HFF-Myc (cell line): ENCODE results near the gene SAMD1.
A peak's percentile ranks its signal among the peaks of the same experiment; 100 is the strongest.

Source experiments
- DNase-seq: peaks from one replicate; pipeline ENCODE4 v3.0.0-alpha.2; 2011; ENCODE audit warnings: low read depth; ENCODE audit errors: extremely low read depth
- H3K4me3 ChIP-seq: replicated peaks from 2 replicates; pipeline ENCODE4 v1.5.1; 2011; ENCODE audit warnings: low read depth, mild to moderate bottlenecking, control low read depth, low read length
- TF ChIP-seq, protein P1 (sequence below): IDR thresholded peaks from 2 replicates; pipeline ENCODE4 v1.5.1; 2012; ENCODE audit warnings: mild to moderate bottlenecking, low read depth, low read length, control low read depth; ENCODE audit errors: missing control alignments

Gene SAMD1

DNA sequence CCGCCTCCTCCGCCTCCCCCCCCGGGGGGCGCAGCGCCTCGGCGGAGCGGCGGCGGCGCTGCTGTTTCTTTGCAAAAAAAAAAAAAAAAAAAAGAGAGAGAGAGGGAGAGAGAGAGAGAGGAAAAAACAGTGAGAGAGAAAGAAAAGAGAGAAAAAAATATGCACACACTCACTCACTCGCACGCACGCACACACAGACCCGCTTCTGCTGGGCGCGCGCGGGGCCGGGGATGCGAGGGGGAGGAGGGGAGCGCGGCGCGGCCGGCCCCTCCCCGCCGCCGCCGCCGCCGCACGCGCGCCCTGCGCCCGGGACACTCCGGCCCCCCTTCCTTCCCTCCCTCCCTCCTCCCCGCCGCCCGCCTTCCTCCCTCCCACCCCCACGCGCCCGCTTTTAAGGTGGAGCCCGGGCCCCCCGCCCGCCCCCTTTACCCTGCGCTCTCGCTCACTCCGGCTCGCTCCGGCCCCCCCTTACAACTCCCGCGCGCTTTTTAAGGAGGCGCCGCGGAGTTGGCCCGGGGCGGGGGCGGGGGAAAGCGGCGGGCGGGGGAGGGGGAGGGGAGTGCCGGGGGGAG is at the start of gene SAMD1:
Gene SAMD1 (minus strand): TSS at position 243 of the 572 bp plus-strand sequence.
- TF ChIP-seq, protein P1, sequence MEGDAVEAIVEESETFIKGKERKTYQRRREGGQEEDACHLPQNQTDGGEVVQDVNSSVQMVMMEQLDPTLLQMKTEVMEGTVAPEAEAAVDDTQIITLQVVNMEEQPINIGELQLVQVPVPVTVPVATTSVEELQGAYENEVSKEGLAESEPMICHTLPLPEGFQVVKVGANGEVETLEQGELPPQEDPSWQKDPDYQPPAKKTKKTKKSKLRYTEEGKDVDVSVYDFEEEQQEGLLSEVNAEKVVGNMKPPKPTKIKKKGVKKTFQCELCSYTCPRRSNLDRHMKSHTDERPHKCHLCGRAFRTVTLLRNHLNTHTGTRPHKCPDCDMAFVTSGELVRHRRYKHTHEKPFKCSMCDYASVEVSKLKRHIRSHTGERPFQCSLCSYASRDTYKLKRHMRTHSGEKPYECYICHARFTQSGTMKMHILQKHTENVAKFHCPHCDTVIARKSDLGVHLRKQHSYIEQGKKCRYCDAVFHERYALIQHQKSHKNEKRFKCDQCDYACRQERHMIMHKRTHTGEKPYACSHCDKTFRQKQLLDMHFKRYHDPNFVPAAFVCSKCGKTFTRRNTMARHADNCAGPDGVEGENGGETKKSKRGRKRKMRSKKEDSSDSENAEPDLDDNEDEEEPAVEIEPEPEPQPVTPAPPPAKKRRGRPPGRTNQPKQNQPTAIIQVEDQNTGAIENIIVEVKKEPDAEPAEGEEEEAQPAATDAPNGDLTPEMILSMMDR, result no peak
- peak within 1 kb of the TSS; percentile 59 for H3K4me3 ChIP-seq
- DNase-seq, result no peak

DNA sequence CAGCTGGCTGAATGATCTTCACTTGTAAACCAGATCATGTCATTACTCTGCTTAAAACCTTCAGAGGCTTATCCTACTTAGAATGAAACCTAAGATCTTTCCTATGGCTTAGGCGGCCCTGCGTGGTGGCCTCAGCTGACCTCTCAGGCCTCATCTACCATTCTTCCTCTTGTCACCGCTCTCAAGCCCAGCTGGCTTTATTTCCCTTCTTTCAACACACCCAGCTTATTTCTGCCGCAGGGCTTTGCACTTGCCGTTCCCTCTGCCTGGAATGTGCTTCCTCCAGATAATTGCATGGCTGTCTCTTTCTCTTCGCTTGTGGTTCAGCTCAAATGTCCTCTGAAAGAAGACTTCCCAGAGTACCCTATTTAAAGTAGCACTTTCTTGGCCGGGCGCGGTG is 49.4 kb upstream of the SAMD1 start:
- no peak overlapping the region for H3K4me3 ChIP-seq
- DNase-seq, result peak; percentile 15
- TF ChIP-seq, protein P1, result no peak

DNA sequence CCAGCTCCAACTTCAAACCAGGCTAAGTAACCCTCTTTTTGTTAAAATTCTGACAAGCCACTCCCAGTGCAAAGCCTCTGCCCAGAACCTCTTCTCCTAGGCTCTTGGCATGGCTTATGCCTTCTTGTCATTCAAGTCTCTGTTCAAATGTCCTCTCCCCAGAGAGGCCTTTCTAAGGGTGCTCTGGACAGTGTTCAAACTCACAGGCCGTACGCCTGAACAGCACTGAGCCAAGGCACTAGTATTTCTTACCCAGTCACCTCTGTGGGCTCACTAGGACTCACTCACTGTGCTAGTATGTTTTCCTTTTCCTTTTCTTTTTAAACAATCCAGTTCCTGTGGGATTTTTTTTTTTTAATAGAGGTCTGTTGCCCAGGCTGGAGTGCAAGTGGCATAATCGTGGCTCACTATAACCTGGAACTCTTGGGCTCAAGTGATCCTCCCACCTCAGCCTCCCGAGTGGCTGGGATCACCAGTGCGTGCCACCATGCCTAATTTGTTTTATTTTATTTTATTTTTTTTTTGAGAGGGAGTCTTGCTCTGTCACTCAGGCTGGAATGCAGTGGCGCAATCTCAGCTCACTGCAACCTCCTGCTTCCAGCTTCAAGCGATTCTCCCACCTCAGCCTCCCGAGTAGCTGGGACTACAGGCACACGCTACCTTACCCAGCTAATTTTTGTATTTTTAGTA is 48.2 kb upstream of the SAMD1 start:
- TF ChIP-seq, protein P1, result no peak
- H3K4me3 ChIP-seq, result 0 out of 2 replicates have a peak overlapping the region, but pooled peaks have one; percentile 4
- DNase-seq, result no peak

DNA sequence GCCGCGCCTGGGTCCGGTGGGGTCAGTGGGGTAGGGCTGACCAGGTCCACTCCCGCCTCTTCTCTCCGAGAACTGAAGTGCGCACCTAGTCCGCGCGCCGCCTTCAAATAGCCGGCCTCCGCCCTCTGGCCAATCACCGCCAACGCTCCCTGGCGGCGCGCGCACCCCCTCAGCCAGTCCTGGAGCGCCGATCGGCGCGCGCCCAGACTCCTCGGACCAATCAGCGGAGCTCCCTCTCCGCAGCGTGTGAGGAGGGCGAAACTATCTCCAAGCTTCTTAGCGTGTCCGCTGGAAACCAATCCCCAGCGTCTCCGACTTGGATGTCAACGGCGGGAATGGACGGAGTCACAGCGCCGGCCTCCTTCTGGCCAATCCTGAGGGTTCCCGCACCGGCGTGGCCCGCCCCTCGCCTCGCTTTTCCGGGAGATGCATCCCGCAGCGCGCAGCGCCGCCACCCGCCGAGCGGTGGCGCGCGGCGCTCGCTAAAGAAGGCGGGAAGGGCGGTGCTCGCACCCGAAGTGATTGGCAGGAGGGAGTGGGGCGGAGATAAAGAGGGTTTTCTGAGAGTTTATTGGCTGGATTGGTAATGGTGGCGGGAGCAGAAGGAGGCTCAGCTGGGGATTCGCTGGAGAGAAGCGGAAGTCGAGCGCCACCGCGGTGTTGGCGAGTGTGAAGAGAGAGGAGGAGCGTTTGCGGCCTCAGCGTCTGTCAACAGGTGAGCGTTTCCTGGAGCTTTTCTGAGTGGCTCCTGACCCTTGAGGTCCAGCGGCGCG is 46.1 kb upstream of the SAMD1 start, which contains the start of gene ASF1B:
Gene ASF1B (minus strand): TSS at position 81 of the 773 bp plus-strand sequence. CDS start 133 bp downstream, outside the sequence.
- TF ChIP-seq, protein P1, result peak; percentile 77

DNA sequence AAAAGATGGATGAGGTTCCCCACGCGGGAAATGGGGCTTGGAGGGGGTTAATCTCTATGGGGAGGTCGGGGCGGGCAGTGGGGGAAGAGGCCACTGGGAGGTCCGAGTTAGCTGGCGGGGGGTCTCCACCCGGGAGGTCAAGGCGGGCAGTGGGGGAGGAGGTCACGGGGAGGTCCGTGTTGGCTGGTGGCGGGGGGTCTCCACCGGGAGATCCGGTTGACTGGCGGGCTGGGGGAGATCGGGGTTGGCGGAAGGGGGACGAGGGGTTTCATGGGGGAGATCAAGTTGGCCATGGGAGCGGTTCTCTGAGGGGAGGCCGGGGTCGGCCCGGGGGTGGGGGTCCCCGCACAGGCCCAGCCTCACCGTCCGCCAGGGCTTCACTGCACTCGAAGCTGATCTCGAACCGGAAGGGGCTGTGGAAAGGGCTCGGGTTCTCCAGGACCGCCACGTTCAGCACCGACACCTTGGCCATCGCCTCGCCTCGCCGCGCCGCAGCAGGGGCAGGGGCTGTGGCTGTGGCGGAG is 45.5 kb upstream of the SAMD1 start:
- DNase-seq, result no peak
- peak overlapping the region; percentile 72 for H3K4me3 ChIP-seq
- TF ChIP-seq, protein P1, result no peak

More for the DNA sequence above, 46.1 kb upstream of the SAMD1 start, which contains the start of gene ASF1B:
- H3K4me3 ChIP-seq, result peak within 1 kb of the TSS; percentile 72
- peak; percentile 99 for DNase-seq

DNA sequence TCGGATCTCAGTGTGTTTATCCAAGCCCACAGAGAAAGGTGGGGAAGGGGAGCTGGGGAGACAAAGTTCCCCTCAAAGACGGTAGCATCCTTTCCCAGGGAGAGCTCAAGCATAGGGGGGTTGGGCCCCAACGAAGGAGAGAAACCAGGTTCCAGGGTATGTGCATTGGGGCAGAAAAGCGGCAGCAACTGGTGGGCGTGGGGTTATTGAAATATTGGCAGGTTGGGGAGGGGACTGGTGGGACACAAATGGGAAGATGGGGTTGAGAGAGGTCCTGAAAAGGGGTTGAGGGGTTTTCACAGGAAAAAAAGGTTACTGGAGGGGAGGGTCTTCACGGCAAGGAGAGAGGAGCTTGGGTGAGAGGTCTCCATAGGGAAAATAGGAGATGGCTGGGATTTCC is 44.8 kb upstream of the SAMD1 start:
- TF ChIP-seq, protein P1, result no peak
- peak overlapping the region; percentile 72 for H3K4me3 ChIP-seq
- no peak for DNase-seq
